HG03196 (cell line): ENCODE measurements around the gene FLT1.

Experiments used
- ATAC-seq: cut with Tn5 transposase; IDR thresholded peaks from one replicate; pipeline ENCODE4 v1.9.1; 2021; ENCODE audit not compliant: unreplicated experiment

Gene FLT1

DNA sequence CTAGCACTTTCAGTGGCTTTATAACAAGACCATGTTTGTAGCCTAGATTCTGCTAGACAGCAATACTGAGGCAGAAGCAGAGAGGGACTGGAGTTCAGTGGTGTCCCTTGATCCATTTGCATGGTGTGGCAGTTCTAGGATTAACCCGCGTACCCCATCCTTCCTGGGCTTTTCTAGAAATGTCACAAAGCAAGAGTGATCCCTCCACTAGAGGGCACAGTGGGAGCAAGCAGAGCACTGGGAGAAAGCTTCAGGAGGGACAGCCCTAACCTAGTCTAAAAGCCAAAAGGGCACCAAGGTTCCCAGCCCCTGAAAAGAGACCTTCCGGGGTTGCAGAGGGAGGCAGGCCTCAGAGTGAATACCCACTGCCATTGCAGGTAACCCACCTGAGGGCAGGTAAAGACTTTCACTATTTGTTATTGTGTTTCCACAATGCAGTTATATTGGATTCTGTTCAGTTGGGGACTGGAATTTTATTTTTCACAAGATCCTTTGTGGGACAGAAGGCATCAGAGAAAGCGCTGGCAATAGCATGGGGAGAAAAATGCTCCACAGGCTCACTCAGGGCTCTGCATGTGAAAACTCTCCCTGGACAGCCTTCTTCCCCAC is 170.6 kb downstream of the FLT1 start:
- no peak for ATAC-seq

DNA sequence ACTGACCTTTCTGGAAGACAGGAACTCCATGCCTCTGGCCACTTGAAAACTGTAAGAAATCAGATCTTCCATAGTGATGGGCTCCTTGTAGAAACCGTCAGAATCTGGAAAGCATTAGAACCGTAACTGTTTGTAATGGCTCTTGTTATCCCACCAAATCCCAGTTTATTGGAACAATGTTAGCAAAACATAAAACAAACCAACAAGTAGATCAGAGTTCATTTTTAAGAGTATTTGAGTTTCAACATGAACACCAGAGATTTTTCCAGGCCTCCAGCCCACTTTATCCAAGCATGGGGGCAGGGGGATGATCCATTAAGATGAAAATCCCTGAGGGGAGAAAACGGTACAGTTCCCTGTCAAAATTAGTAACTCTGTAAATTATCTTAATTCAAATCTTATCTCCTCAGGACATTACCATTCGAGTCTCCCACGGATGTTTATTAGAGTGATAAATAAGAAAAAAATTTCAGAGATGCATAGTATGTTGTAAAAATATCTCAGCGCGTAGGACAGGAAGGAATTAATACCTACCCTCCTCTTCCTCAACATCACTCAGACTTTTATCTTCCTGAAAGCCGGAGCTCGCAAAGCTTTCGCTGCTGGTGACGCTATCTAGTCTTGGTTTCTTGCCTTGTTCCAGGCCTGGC is 172.5 kb downstream of the FLT1 start:
- ATAC-seq: no peak

DNA sequence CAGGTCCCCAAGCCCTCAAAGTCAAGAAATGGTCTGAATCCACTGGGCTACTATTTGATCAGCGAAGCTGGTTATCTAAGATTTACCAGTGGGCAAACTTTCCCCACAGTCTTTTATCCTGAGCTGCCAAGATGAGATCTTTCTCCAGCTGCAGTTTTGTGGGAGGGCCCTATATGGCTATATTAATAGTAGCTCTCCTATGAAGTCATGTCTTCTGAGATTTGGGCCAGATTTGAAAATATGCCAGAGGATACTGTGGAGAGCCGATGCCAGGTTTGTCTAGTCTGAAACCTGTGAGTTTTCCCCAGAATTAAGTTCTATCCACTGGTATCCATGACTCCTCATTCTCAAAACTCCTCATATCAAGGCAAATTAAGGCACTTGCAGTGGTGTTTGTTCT is 173.2 kb downstream of the FLT1 start:
- ATAC-seq: no peak

DNA sequence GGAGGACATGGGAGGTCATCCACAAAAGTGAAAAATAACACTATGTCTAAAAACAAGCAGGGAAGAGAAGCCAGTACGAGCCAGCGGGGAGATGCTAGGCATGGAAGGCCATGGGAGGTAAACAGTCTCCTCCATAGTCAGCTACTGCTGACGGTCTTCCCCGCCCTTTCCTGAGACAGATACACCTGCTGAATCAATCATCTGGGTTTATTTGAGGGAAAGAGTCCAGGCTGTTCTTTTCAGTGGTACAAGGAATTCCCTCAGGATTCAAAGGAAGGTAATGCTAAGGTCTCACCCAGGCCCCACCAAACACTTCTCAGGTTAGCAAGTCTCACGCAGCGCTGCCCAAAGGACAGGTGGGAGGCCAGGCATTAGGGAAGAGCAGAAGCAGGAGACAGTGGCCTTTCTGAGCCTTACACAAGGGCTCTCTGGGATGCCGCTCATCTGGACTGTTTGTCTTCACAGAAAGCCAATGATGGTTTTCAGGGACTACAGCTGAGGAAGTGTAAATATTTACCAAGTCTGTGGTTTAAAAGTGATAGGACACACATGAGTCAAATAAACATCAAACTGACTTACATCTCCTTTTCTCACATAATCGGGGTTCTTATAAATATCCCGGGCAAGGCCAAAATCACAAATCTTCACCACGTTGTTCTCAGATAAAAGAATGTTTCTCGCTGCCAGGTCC is 173.9 kb downstream of the FLT1 start:
- ATAC-seq: no peak

DNA sequence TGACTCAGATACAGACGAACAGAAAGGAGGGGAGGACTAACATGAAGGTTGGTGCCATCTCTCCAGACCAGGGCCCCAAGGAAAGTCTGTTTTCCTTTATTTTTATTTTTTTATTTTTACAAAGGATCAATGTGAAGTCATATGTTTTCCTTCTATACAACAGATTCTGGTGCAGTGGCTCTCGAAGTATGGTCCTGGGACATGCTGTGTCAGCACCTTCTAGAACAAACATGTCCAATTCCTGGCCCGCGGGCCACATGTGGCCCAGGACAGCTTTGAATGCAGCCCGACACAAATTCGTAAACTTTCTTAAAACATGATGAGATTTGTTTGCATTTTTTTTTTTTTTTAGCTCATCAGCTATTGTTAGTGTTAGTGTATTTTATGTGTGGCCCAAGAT is 174.7 kb downstream of the FLT1 start:
- no peak for ATAC-seq

- no peak for ATAC-seq
These were observed 175.4 kb downstream of the FLT1 start for GRCh38 chr13:28319528-28319927.

- no peak for ATAC-seq
These were observed 176.4 kb downstream of the FLT1 start for GRCh38 chr13:28318496-28318895.

DNA sequence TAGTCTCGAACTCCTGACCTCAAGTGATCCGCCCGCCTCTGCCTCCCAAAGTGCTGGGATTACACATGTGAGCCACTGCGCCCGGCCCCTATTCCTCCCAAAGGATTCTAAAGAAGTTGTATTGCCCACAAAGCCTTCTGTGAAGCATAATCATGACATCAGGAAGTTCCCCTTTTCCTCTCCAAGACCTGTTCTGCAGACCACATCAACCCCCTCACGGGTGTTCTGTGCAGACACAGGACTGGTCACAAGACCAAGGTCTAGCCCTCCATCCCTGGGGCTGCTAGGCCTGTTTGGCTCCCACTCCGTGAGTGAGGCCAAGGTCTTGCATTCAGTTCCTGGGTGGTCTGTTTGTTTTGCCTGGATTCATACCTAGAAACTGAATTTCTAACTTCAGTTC is 178.1 kb downstream of the FLT1 start:
- no peak for ATAC-seq

- no peak for ATAC-seq
These were observed 178.8 kb downstream of the FLT1 start for GRCh38 chr13:28316129-28316528.

GRCh38 chr13:28314879-28315278 is 180.0 kb downstream of the FLT1 start:
- ATAC-seq: no peak

GRCh38 chr13:28313579-28313978 is 181.3 kb downstream of the FLT1 start:
- ATAC-seq: no peak

- no peak for ATAC-seq
These were observed 188.6 kb downstream of the FLT1 start for GRCh38 chr13:28306325-28306724.

- ATAC-seq: no peak
These were observed 193.1 kb downstream of the FLT1 start for GRCh38 chr13:28301839-28302238.

- ATAC-seq: no peak
These were observed 195.0 kb downstream of the FLT1 start for GRCh38 chr13:28299916-28300315.

GRCh38 chr13:28297341-28297740 is 197.6 kb downstream of the FLT1 start:
- no peak for ATAC-seq

GRCh38 chr13:28286263-28286662 is 208.7 kb downstream of the FLT1 start:
- no peak for ATAC-seq

GRCh38 chr13:28283600-28283999 is 211.3 kb downstream of the FLT1 start:
- ATAC-seq: no peak

GRCh38 chr13:28282451-28282850 is 212.5 kb downstream of the FLT1 start:
- no peak for ATAC-seq

- ATAC-seq: no peak
These were observed 221.0 kb downstream of the FLT1 start for GRCh38 chr13:28273919-28274318.

DNA sequence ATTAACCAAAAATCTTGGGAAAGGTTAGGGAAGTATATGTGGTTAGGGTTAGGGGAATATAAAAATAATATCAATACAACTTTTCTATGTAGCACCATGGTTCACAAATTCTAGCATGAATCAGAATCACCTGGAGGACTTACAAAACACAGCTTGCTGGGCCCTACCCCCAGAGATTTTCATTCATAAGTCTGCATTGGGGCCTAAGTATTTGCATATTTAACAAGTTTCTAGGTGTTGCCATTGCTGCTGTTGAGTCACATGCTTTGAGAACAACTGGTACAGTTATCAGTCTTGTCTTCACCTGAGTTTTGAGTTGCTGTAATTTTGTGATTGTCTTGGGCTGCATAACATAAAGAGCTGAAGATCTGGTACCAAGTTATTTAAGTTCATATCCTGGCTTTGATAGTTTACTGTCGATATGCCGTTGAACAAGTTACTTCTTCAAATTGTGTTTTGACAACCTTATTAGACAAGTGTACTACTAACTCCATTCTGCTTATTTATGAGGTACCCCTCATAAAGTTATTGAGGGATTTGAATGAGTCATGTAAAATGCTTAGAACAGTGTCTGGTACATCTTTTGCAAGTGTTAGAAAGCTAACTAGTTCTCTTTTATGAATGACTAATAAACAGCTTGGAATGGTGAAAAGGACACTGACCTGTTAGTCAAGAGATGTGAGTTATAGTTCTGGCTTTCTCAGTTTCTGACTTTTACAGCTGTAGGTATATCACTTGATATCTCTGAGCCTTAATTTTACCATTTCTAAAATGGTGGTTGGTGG is 223.7 kb downstream of the FLT1 start:
- no peak for ATAC-seq

- ATAC-seq: peak; percentile 96
These were observed 226.1 kb downstream of the FLT1 start for GRCh38 chr13:28268800-28269223.

DNA sequence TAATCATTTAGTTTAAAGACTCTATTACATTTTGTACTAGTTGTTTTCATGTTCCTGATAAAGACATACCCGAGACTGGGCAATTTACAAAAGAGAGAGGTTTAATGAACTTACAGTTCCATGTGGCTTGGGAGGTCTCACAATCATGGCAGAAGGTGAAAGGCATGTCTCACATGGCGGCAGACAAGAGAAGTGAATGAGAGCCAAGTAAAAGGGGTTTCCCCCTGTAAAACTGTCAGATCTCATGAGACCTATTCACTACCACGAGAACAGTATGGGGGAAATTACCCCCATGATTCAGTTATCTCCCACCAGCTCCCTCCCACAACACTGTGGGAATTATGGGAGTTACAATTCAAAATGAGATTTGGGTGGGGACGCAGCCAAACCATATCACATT is 227.4 kb downstream of the FLT1 start:
- no peak for ATAC-seq
